Measurements from ENCODE around the gene KCNN2.

- TF ChIP-seq, protein P1, sequence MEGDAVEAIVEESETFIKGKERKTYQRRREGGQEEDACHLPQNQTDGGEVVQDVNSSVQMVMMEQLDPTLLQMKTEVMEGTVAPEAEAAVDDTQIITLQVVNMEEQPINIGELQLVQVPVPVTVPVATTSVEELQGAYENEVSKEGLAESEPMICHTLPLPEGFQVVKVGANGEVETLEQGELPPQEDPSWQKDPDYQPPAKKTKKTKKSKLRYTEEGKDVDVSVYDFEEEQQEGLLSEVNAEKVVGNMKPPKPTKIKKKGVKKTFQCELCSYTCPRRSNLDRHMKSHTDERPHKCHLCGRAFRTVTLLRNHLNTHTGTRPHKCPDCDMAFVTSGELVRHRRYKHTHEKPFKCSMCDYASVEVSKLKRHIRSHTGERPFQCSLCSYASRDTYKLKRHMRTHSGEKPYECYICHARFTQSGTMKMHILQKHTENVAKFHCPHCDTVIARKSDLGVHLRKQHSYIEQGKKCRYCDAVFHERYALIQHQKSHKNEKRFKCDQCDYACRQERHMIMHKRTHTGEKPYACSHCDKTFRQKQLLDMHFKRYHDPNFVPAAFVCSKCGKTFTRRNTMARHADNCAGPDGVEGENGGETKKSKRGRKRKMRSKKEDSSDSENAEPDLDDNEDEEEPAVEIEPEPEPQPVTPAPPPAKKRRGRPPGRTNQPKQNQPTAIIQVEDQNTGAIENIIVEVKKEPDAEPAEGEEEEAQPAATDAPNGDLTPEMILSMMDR (IDR thresholded peaks at IDR 0.05) = no peak
- TF ChIP-seq POLR2AphosphoS5 (IDR thresholded peaks at IDR 0.05; ENCODE audit: insufficient read depth in 1 of 2, low read depth in 1 of 2) (no peak), POLR2A (IDR thresholded peaks at IDR 0.05) (no peak)
Measured at GRCh38 chr5:114427204-114427603, 65.3 kb downstream of the KCNN2 start.

Data from vagina (tissue), 2 donors.